ENCODE results near the gene RPL9. TPM values are rescaled to one million over a fixed set of nuclear protein-coding genes. Genes with fewer than 3 reads are reported as not detected.
"Not testable (repeated sequence)": the region's sequence is repeated elsewhere in the genome, so short reads cannot be mapped to it uniquely, and the experiment has no call there.

The RPL9 gene
- total RNA-seq, 2 experiments from 2014 or later, result 2,639 to 2,826 TPM

DNA sequence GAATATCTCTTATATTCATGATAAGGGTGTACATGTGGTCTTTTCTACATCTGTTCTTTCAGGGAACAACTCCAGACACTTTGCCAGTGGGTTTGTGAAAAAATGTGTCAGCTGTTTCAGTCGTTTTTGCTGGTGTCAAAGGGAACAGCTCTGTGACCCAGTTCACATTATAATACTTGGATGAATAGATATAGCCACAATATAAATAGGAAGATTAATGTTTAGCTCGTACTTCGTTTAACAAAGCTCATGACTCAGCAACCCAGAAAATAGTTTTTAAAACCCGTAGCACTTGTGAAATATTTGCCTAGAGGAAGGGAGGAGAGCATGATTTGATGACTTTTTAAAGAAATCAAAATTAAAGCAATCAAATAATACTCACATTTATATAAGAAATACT is 8.0 kb upstream of the RPL9 start:
- Histone ChIP-seq H3K27me3 (ENCODE audit: control insufficient read depth in 1 of 2, insufficient read depth in 2 of 2, low read length in 2 of 2) (no peaks in the 10 kb centered on the region), H3K27ac (ENCODE audit: low read depth in 1 of 2, low read length in 2 of 2) (no peak overlapping the region), H3K4me1 (ENCODE audit: insufficient read depth, low read length) (no peaks in the 10 kb centered on the region), H3K36me3 (ENCODE audit: insufficient read depth, low read length) (peaks cover 29% of the 10 kb centered on the region), H3K9me3 (ENCODE audit: control insufficient read depth in 1 of 2, insufficient read depth in 1 of 2, low read length in 2 of 2) (no peaks in the 10 kb centered on the region), H3K4me3 (ENCODE audit: low read length) (no peak overlapping the region)
- ATAC-seq (ENCODE audit: poor library complexity) (no peak), DNase-seq (no peak)
- CTCF ChIA-PET, result no interaction called here
- peaks cover 7% of the 10 kb centered on the region for H3K4me1 Mint-ChIP-seq (ENCODE audit: low read depth)
- no peaks in the 10 kb centered on the region for H3K9me3 Mint-ChIP-seq
- intact Hi-C loops (cut with DNase I, micrococcal nuclease), result loop anchor here in 1 of 2 experiments (10.0 kb wide), 1 partner anchor 588 kb away; the partner anchor contains the start of gene N4BP2
- no peak overlapping the region for H3K27ac Mint-ChIP-seq
- H3K4me3 Mint-ChIP-seq, result no peak overlapping the region
- peaks cover 53% of the 10 kb centered on the region for H3K36me3 Mint-ChIP-seq (ENCODE audit: low read depth)
- POLR2A ChIA-PET, result no interaction called here
- no peaks in the 10 kb centered on the region for H3K27me3 Mint-ChIP-seq
- no peak for TF ChIP-seq CTCF (IDR thresholded peaks at IDR 0.05)

GRCh38 chr4:39464886-39465501 is 6.3 kb upstream of the RPL9 start:
- Mint-ChIP-seq H3K9me3 (no peaks in the 10 kb centered on the region), H3K27me3 (no peaks in the 10 kb centered on the region), H3K4me1 (ENCODE audit: low read depth) (peaks cover 7% of the 10 kb centered on the region), H3K27ac (no peak overlapping the region), H3K36me3 (ENCODE audit: low read depth) (peaks cover 47% of the 10 kb centered on the region), H3K4me3 (no peak overlapping the region)
- POLR2A ChIA-PET, result no interaction called here
- intact Hi-C loops (cut with DNase I, micrococcal nuclease), result loop anchor here in 1 of 2 experiments (5.0 to 10.0 kb wide), 2 partner anchors 382 to 590 kb away; partner anchors contain the start of gene N4BP2
- Histone ChIP-seq H3K36me3 (ENCODE audit: insufficient read depth, low read length) (peaks cover 30% of the 10 kb centered on the region), H3K4me3 (ENCODE audit: low read length) (no peak overlapping the region), H3K27me3 (ENCODE audit: control insufficient read depth in 1 of 2, insufficient read depth in 2 of 2, low read length in 2 of 2) (no peaks in the 10 kb centered on the region), H3K9me3 (ENCODE audit: control insufficient read depth in 1 of 2, insufficient read depth in 1 of 2, low read length in 2 of 2) (no peaks in the 10 kb centered on the region), H3K4me1 (ENCODE audit: insufficient read depth, low read length) (peaks cover 2% of the 10 kb centered on the region), H3K27ac (ENCODE audit: low read depth in 1 of 2, low read length in 2 of 2) (no peak overlapping the region)
- TF ChIP-seq CTCF (IDR thresholded peaks at IDR 0.05), result no peak
- CTCF ChIA-PET, result no interaction called here
- ATAC-seq (ENCODE audit: poor library complexity) (no peak), DNase-seq (no peak)

GRCh38 chr4:39458161-39458504 is 589 bp downstream of the RPL9 start:
- H3K27me3 Mint-ChIP-seq, result not testable (repeated sequence)
- Histone ChIP-seq H3K4me3 (ENCODE audit: low read length) (peak overlapping the region; percentile 68), H3K36me3 (ENCODE audit: insufficient read depth, low read length) (peaks cover 53% of the 10 kb centered on the region)

More at GRCh38 chr4:39458161-39458504, 589 bp downstream of the RPL9 start:
- Mint-ChIP-seq H3K27ac (peak overlapping the region; percentile 100), H3K4me3 (peak overlapping the region; percentile 96), H3K36me3 (ENCODE audit: low read depth) (peaks cover 73% of the 10 kb centered on the region), H3K4me1 (ENCODE audit: low read depth) (peaks cover 54% of the 10 kb centered on the region)
- intact Hi-C loops (cut with DNase I, micrococcal nuclease), result loop anchor here (1.0 to 10.0 kb wide), 10 partner anchors 69 to 1773 kb away; partner anchors contain the start of genes RFC1 (in 2 of the 2), SMIM14 (in 2 of the 2), PDS5A (in 1 of the 2) and RELL1 (in 1 of the 2)
- DNase-seq; H3K27me3 ChIP-seq (ENCODE audit: control insufficient read depth in 1 of 2, insufficient read depth in 2 of 2, low read length in 2 of 2); H3K9me3 ChIP-seq (ENCODE audit: control insufficient read depth in 1 of 2, insufficient read depth in 1 of 2, low read length in 2 of 2); H3K9me3 Mint-ChIP-seq: not testable (repeated sequence)
- CTCF ChIA-PET, result interaction anchor here (1.0 to 4.2 kb wide), 3 partner anchors 10 to 520 kb away, joined by 3 to 27 read pairs (median 3); no protein-coding TSS in a partner anchor
- ATAC-seq (ENCODE audit: poor library complexity), result peak; percentile 3
- H3K27ac ChIP-seq (ENCODE audit: low read depth in 1 of 2, low read length in 2 of 2), result peak overlapping the region; percentile 92 to 98
- H3K4me1 ChIP-seq (ENCODE audit: insufficient read depth, low read length), result peaks cover 26% of the 10 kb centered on the region
- POLR2A ChIA-PET, result interaction anchor here (1.0 to 5.0 kb wide), 13 partner anchors 10 to 1772 kb away, joined by 3 to 54 read pairs (median 13); partner anchors contain the start of genes RFC1, SMIM14, TLR1 and UBE2K

Measured in CD4-positive, alpha-beta T cell (primary cell).